ENCODE measurements around the gene WDR1.

WDR1 gene, protein sequence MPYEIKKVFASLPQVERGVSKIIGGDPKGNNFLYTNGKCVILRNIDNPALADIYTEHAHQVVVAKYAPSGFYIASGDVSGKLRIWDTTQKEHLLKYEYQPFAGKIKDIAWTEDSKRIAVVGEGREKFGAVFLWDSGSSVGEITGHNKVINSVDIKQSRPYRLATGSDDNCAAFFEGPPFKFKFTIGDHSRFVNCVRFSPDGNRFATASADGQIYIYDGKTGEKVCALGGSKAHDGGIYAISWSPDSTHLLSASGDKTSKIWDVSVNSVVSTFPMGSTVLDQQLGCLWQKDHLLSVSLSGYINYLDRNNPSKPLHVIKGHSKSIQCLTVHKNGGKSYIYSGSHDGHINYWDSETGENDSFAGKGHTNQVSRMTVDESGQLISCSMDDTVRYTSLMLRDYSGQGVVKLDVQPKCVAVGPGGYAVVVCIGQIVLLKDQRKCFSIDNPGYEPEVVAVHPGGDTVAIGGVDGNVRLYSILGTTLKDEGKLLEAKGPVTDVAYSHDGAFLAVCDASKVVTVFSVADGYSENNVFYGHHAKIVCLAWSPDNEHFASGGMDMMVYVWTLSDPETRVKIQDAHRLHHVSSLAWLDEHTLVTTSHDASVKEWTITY

DNA sequence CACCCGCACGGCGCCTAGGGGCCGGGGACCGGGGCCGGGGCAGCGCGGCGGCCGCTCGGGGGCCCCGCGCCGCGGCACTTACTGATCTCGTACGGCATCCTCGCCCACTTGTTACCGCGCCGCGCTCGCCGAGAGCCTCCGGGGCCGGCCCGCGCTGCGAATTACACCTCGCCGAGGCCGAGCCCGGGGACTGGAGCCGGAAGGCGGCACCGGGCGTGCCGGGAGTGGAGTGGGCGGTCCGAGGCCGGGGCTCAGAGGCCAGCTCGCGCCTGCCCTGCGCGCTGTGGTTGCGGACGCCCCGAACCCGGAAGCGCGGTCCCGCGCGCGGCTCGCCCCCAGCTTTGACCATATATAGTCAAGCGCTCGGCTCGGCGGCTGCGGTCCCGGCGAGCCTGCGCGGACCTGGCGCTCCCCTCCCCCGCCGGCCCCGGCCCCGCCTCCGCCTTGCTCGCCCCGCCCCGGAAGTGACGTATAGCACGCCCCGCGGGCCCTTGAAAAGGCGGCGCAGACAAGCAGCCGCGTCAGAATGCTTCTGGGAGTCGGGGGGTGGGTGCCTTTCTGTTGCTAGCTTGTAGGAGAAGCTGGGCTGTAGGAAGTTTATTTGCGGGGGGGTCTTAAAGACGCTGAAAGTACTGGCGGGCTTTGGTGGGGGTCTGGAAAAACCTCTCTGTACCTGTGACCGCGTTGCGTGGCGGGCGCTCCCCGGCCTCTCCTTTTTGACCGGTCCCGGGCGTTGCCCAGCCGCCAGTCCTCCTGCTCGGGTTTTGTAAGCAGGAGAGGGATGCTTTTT is at the start of gene WDR1:
TSS of gene WDR1 (minus strand) at position 231 of the 790 bp plus-strand sequence. CDS start at position 98, 133 bp downstream.
- intact Hi-C loops (cut with DNase I; ENCODE audit: low total_unique reads), result loop anchor here (2.0 kb wide), 1 partner anchor 16 kb away; no protein-coding TSS in a partner anchor
- peak within 1 kb of the TSS; percentile 86 to 93 for H3K4me3 ChIP-seq
- peak; percentile 96 to 99 for DNase-seq
- peak within 1 kb of the TSS; percentile 95 to 96 for H3K27ac ChIP-seq
- no peaks in the 10 kb centered on the region for H3K9me3 ChIP-seq
- no peaks in the 10 kb centered on the region for H3K27me3 ChIP-seq
- TF ChIP-seq, protein P1, sequence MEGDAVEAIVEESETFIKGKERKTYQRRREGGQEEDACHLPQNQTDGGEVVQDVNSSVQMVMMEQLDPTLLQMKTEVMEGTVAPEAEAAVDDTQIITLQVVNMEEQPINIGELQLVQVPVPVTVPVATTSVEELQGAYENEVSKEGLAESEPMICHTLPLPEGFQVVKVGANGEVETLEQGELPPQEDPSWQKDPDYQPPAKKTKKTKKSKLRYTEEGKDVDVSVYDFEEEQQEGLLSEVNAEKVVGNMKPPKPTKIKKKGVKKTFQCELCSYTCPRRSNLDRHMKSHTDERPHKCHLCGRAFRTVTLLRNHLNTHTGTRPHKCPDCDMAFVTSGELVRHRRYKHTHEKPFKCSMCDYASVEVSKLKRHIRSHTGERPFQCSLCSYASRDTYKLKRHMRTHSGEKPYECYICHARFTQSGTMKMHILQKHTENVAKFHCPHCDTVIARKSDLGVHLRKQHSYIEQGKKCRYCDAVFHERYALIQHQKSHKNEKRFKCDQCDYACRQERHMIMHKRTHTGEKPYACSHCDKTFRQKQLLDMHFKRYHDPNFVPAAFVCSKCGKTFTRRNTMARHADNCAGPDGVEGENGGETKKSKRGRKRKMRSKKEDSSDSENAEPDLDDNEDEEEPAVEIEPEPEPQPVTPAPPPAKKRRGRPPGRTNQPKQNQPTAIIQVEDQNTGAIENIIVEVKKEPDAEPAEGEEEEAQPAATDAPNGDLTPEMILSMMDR (IDR thresholded peaks at IDR 0.05), result no peak
- H3K36me3 ChIP-seq, result peaks cover 32 to 36% (median 35%) of the 10 kb centered on the region in 3 donors
- H3K4me1 ChIP-seq, result peaks cover 0 to 55% (median 49%) of the 10 kb centered on the region in 4 donors

DNA sequence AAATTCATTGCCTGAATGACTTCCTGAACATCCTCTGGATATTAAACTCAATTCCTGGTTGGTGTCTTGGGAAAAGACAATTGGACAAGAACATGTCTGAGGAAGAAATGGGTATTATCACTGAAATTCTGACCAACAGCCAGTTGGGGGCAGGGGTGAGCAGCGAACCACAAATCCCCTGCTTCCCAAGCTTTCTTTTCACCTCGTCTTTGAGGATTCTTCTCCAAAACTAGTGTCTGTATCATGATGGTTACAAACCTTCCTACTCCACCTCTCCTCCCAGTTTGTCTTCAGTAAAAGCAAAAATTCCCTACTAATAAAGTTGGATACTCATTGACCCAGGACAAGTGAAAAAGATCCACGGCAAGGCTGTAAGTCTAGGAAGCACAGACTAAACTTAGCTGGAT is 48.3 kb upstream of the WDR1 start:
- no peaks in the 10 kb centered on the region for H3K27me3 ChIP-seq
- TF ChIP-seq, protein P1 (IDR thresholded peaks at IDR 0.05), result peak; percentile 57 to 59
- intact Hi-C loops (cut with DNase I; ENCODE audit: low total_unique reads), result no loop called here
- peak in 1 of 2 donors; percentile 66 for DNase-seq
- H3K4me1 ChIP-seq, result peaks cover 0 to 9% (median 0%) of the 10 kb centered on the region in 4 donors
- H3K9me3 ChIP-seq, result no peaks in the 10 kb centered on the region
- H3K4me3 ChIP-seq, result no peak overlapping the region
- H3K36me3 ChIP-seq, result no peaks in the 10 kb centered on the region
- no peak overlapping the region for H3K27ac ChIP-seq

DNA sequence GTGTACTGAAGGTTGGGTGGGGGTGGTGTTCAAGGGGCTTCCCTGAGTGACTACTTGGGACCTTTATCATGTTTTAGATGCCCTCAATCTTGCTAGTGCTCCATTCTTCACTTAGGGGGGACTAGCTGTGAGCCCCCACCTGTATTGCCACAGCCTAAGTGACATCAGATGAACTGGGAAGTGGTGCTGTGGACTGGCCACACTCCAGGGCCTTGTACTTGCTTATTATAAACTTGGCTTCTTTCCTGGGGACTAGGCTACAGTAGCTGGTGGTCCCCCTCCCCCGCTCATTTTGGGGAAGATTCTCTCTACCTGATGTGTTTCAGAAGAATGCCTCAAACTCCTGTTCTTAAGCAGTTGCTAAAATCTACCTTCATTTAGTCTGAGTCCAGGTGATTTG is 46.7 kb upstream of the WDR1 start:
- peak in 1 of 2 donors; percentile 49 for DNase-seq
- Histone ChIP-seq H3K9me3 (no peaks in the 10 kb centered on the region), H3K27me3 (no peaks in the 10 kb centered on the region), H3K36me3 (no peaks in the 10 kb centered on the region), H3K4me3 (no peak overlapping the region), H3K27ac (no peak overlapping the region), H3K4me1 (peaks cover 0 to 9% (median 0%) of the 10 kb centered on the region in 4 donors)
- TF ChIP-seq, protein P1 (IDR thresholded peaks at IDR 0.05), result no peak
- intact Hi-C loops (cut with DNase I; ENCODE audit: low total_unique reads), result no loop called here

DNA sequence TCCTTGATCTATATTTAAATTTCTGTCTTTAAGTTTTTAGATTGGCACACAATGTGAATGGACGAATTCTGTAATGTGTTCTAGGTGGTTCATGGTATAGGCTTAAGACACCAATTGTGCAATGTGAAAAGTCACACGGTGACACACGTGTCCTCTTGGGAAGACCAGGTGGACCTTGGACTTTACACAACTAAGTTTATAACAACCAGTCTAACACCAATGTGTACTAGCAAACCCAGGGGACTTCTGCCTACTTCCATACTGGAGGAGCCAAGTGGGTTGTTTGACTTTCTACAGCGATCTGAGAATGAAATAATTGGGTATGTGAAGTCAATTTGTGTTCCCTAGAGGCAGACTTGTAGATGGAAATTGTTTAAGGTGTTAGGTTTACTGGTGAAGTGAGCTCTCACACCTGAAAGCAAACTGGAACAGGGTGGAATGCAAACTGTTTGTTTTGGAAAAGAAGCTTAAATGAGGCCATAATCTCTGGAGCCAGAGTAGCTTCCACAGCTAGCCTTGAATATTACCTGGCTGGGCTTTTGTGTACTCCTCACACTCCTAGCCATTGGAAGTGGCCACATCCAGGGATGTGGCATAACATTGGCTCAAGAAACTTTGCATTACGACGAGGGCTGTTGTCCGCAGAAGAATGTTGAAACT is 45.9 kb upstream of the WDR1 start:
- no peak overlapping the region for H3K27ac ChIP-seq
- intact Hi-C loops (cut with DNase I; ENCODE audit: low total_unique reads), result no loop called here
- no peaks in the 10 kb centered on the region for H3K9me3 ChIP-seq
- H3K4me3 ChIP-seq, result no peak overlapping the region
- TF ChIP-seq, protein P1 (IDR thresholded peaks at IDR 0.05), result no peak
- no peak for DNase-seq
- peaks cover 0 to 9% (median 0%) of the 10 kb centered on the region in 4 donors for H3K4me1 ChIP-seq
- no peaks in the 10 kb centered on the region for H3K36me3 ChIP-seq
- H3K27me3 ChIP-seq, result no peaks in the 10 kb centered on the region

DNA sequence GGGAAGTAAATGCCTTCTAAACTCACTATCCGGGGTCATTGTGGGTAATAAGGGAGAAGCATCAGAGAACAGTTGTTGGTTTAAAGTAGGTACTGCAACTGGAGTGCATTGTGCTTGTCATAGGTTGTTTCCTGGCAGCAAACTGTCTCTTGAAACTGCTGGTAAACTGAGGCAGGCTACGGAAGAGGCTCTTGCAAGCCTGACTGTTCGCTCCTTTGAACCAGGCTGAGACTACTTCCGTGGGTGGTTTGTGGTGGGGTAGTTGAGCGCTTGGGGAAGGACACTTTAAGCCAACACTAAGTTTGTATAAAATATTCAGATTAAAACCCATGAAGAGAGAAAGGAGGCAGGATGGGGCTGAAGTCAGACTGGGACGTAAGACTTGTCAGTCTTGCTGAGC is 45.2 kb upstream of the WDR1 start:
- peaks cover 0 to 9% (median 0%) of the 10 kb centered on the region in 4 donors for H3K4me1 ChIP-seq
- intact Hi-C loops (cut with DNase I; ENCODE audit: low total_unique reads), result no loop called here
- no peaks in the 10 kb centered on the region for H3K9me3 ChIP-seq
- no peak overlapping the region for H3K27ac ChIP-seq
- no peak overlapping the region for H3K4me3 ChIP-seq
- DNase-seq, result peak in 1 of 2 donors; percentile 35
- H3K27me3 ChIP-seq, result no peaks in the 10 kb centered on the region
- no peaks in the 10 kb centered on the region for H3K36me3 ChIP-seq
- TF ChIP-seq, protein P1 (IDR thresholded peaks at IDR 0.05), result no peak
